PFSK-1 (cell line): ENCODE results near the gene GALNT10.

ENCODE experiments used
- POLR2AphosphoS5 ChIP-seq: IDR thresholded peaks from 2 replicates; pipeline ENCODE4 v1.6.1; 2012; ENCODE audit warnings: low read depth, mild to moderate bottlenecking, control low read depth, low read length, moderate library complexity
- REST ChIP-seq, 2 experiments: IDR thresholded peaks; 2 replicates each; pipeline versions ENCODE4 v1.6.1 to v1.8.0; 2011 to 2012; ENCODE audit warnings: low read depth in 2 of 2, low read length in 2 of 2, control low read depth in 1 of 2, inconsistent platforms in 1 of 2, mild to moderate bottlenecking in 1 of 2, moderate library complexity in 1 of 2; ENCODE audit not compliant: insufficient read depth in 1 of 2
- TAF1 ChIP-seq: IDR thresholded peaks from 2 replicates; pipeline ENCODE4 v1.6.1; 2012; ENCODE audit warnings: low read length, control low read depth, borderline replicate concordance; ENCODE audit not compliant: insufficient read depth

- TF ChIP-seq TAF1 (no peak), REST (IDR thresholded peaks at IDR 0.05; ENCODE audit: insufficient read depth in 1 of 2, low read depth in 2 of 2, low read length in 2 of 2) (no peak), POLR2AphosphoS5 (no peak)
These were observed 273.9 kb downstream of the GALNT10 start for GRCh38 chr5:154464438-154464837.
